Heart right ventricle (tissue), 16 donors: ENCODE measurements around the gene ERBB3. TPM values are rescaled to one million over a fixed set of nuclear protein-coding genes. Genes with fewer than 3 reads are reported as not detected.

Experiments used
- ATAC-seq, 8 donors: fragments of 200-7000 bp; cut with Tn5 transposase; one replicate each; pipeline ENCODE4 v1.9.1; 2020; ENCODE audit warnings: mild to moderate bottlenecking in 8 of 8, moderate library complexity in 8 of 8, moderate number of reproducible peaks in 1 of 8
- DNase-seq, 2 donors: peaks; one replicate each; pipeline ENCODE4 v3.0.0-alpha.2; 2020
- H3K27ac ChIP-seq, 10 donors: fragments of 200-600 bp; sonication (generic) in 2 of 10; one replicate each; pipeline versions ENCODE4 v1.5.0 to v1.8.0; 2020 to 2022; ENCODE audit warnings: mild to moderate bottlenecking in 3 of 10
- H3K27me3 ChIP-seq, 7 donors: fragments of 200-600 bp; one replicate each; pipeline ENCODE4 v1.8.0; 2021 to 2022; ENCODE audit warnings: mild to moderate bottlenecking in 2 of 7
- H3K36me3 ChIP-seq, 9 donors: fragments of 200-600 bp; sonication (generic) in 1 of 9; one replicate each; pipeline versions ENCODE4 v1.5.0 to v1.8.0; 2020 to 2022; ENCODE audit warnings: mild to moderate bottlenecking in 2 of 9
- H3K4me1 ChIP-seq, 9 donors: fragments of 200-600 bp; sonication (generic) in 1 of 9; one replicate each; pipeline versions ENCODE4 v1.5.0 to v1.8.0; 2020 to 2022; ENCODE audit warnings: mild to moderate bottlenecking in 4 of 9
- H3K4me3 ChIP-seq, 10 donors: fragments of 200-600 bp; sonication (generic) in 2 of 10; one replicate each; pipeline versions ENCODE4 v1.5.0 to v1.8.0; 2020 to 2022; ENCODE audit warnings: mild to moderate bottlenecking in 7 of 10, moderate library complexity in 2 of 10
- H3K9me3 ChIP-seq, 11 donors: fragments of 200-600 bp in 10 of 11; sonication (generic) in 2 of 11; one replicate each; pipeline versions ENCODE4 v1.5.0 to v1.8.0; 2013 to 2022; ENCODE audit warnings: mild to moderate bottlenecking in 2 of 11, control low read depth in 1 of 11, moderate library complexity in 1 of 11
- WGBS, 2 donors: extraction: QIAGEN DNeasy Blood & Tissue Kit; methylation state at CpG; one replicate each; pipeline ENCODE4 v1.1.7; 2013; ENCODE audit warnings: inconsistent platforms in 1 of 2; 5-methylcytosine and 5-hydroxymethylcytosine counted together
- intact Hi-C, 10 donors: fragments of 100-400 bp; cut with DNase I; formaldehyde crosslinking; loops; one replicate each; pipeline versions ENCODE4 v1.11.1 to v1.14.2; 2022
- polyA plus RNA-seq, 2 donors: library from polyadenylated mRNA; stranded (reverse); fragments of 200-250 nt; gene quantifications; one replicate each; pipeline ENCODE4 v1.2.3, GENCODE V29; 2013
- total RNA-seq, 10 donors: library from RNA; stranded (reverse); fragmentation: NEBNext Ultra II Directional in 3 of 10; extraction: Animal tissue kit (Norgen Biotek cat#: 25700) in 3 of 10; gene quantifications; one replicate each; pipeline versions ENCODE4 v1.2.1 to v1.2.4, GENCODE V29; 2021 to 2023
- TF ChIP-seq, protein P1 (sequence below), 9 donors: fragments of 200-600 bp; sonication (generic) in 2 of 9; IDR thresholded peaks; one replicate each; pipeline versions ENCODE4 v1.5.0 to v1.8.0; 2021 to 2022; ENCODE audit warnings: antibody characterized with exemption in 9 of 9, mild to moderate bottlenecking in 5 of 9, moderate library complexity in 1 of 9
- donor health status: Arrhythmogenic right ventricular cardiomyopathy.
- donor health status: ischemic (EF 13 %, LVEDD 7.1; RV severe dilation, severe dysfunction).
- donor health status: healthy with polysubstance abuse.
- donor health status: DM: no; HTN: yes; CAD: no.
- donor health status: DM: no; HTN: no; CAD: no.
- donor health status: ischemic (EF 25% LVEDD 6.9; RV normal size, moderate dysfunction).
- donor health status: ischemic (EF 25% LVEDD 5.7; RV mildly dilated, moderate dysfunction).
- donor health status: healthy.
- donor health status: DM: yes; HTN: yes; CAD: no.
- donor health status: Ischemic cardiomyopathy.
- donor health status: ischemic (EF 35%, LVEDD 5.7; RV mildly dilated, moderate dysfunction).
- donor health status: nonischemic (EF 11% LVEDD 7.7; RV severe dilation, severe dysfunction).
- donor health status: DM: yes; HTN: yes; CAD: no.
- donor health status: PGD.
- donor health status: ischemic (EF 29% LVEDD 5.4; RV normal size, mild dysfunction).
- donor health status: nonischemic (EF 23%, LVEDD 6.1; RV moderate dilation, normal function).

ERBB3 gene
- total and polyA plus RNA-seq, 12 donors = 0.80 to 7.8 (median 2.9) TPM

DNA sequence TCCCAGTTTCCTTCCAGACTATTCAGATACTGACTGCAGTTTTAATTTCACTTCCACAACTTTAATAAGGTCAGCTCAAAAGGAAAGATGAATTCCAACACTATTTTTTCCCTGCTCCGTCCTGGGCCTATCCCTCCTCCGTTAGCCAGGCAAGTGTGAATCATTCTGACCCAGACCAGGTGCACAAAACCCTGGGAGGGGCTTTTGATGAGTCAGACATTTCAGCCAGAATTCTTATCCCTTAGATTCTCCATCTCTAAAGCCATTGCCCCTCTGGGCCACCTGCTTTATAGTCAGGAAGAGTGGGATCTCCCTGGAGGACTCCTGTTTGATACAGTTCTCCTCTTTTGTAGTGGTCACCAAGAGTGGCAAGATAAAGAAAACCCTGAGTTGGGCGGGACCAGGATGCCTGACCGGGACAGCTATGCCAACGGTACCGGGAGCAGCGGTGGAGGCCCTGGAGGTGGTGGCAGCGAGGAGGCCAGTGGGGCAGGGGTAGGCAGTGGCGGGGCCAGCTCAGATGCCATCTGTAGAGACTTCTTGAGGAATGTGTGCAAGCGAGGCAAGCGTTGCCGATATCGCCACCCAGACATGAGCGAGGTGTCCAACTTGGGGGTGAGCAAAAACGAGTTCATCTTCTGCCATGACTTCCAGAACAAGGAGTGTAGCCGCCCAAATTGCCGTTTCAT is 40.3 kb downstream of the ERBB3 start:
- Histone ChIP-seq H3K4me1 (peaks cover 0 to 64% (median 46%) of the 10 kb centered on the region in 9 donors), H3K36me3 (peaks cover 0 to 39% (median 13%) of the 10 kb centered on the region in 9 donors), H3K9me3 (no peaks in the 10 kb centered on the region), H3K27ac (peak overlapping the region in 9 of 10 donors; percentile 46 to 95 (median 88)), H3K27me3 (no peaks in the 10 kb centered on the region), H3K4me3 (no peak overlapping the region)
- WGBS, 2 donors = 85 to 90% methylated on average over 17 of the region's 17 CpGs
- intact Hi-C loops = loop anchor here in 6 of 10 donors (2.0 to 10.0 kb wide), 6 partner anchors 37 to 514 kb away; partner anchors contain the start of genes SMARCC2 (in 2 of the 6), SPRYD4 (in 2 of the 6), BAZ2A (in 1 of the 6) and MYL6 (in 1 of the 6)
- no peak for ATAC-seq
- DNase-seq = no peak
- TF ChIP-seq, protein P1, sequence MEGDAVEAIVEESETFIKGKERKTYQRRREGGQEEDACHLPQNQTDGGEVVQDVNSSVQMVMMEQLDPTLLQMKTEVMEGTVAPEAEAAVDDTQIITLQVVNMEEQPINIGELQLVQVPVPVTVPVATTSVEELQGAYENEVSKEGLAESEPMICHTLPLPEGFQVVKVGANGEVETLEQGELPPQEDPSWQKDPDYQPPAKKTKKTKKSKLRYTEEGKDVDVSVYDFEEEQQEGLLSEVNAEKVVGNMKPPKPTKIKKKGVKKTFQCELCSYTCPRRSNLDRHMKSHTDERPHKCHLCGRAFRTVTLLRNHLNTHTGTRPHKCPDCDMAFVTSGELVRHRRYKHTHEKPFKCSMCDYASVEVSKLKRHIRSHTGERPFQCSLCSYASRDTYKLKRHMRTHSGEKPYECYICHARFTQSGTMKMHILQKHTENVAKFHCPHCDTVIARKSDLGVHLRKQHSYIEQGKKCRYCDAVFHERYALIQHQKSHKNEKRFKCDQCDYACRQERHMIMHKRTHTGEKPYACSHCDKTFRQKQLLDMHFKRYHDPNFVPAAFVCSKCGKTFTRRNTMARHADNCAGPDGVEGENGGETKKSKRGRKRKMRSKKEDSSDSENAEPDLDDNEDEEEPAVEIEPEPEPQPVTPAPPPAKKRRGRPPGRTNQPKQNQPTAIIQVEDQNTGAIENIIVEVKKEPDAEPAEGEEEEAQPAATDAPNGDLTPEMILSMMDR (IDR thresholded peaks at IDR 0.05) = no peak

DNA sequence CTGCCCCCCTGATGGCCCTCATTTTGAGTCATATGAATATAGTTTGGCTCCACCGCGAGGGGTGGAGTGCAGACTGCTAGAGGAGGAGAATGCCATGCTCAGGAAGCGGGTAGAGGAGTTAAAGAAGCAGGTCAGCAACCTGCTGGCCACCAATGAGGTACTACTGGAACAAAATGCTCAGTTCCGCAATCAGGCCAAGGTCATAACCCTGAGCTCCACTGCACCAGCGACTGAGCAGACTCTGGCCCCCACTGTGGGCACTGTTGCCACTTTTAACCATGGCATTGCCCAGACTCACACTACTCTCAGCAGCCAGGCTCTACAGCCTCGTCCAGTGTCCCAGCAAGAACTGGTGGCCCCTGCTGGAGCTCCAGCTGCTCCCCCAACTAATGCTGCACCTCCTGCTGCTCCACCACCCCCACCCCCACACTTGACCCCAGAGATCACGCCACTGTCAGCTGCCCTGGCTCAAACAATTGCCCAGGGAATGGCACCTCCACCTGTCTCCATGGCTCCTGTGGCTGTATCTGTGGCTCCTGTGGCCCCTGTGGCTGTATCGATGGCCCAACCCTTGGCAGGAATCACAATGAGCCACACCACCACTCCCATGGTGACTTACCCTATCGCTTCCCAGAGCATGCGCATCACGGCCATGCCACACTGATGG is 41.4 kb downstream of the ERBB3 start:
- H3K4me3 ChIP-seq = no peak overlapping the region
- ATAC-seq (no peak), DNase-seq (no peak)
- H3K9me3 ChIP-seq = no peaks in the 10 kb centered on the region
- TF ChIP-seq, protein P1 (IDR thresholded peaks at IDR 0.05) = no peak
- peaks cover 0 to 39% (median 13%) of the 10 kb centered on the region in 9 donors for H3K36me3 ChIP-seq
- H3K27ac ChIP-seq = peak overlapping the region in 4 of 10 donors; percentile 10 to 33 (median 17)
- intact Hi-C loops = loop anchor here in 6 of 10 donors (2.0 to 10.0 kb wide), 6 partner anchors 36 to 513 kb away; partner anchors contain the start of genes SMARCC2 (in 2 of the 6), SPRYD4 (in 2 of the 6), BAZ2A (in 1 of the 6) and MYL6 (in 1 of the 6)
- H3K4me1 ChIP-seq = peaks cover 0 to 68% (median 57%) of the 10 kb centered on the region in 9 donors
- 82 to 83% methylated on average over 11 of the region's 11 CpGs for WGBS, 2 donors
- H3K27me3 ChIP-seq = no peaks in the 10 kb centered on the region

DNA sequence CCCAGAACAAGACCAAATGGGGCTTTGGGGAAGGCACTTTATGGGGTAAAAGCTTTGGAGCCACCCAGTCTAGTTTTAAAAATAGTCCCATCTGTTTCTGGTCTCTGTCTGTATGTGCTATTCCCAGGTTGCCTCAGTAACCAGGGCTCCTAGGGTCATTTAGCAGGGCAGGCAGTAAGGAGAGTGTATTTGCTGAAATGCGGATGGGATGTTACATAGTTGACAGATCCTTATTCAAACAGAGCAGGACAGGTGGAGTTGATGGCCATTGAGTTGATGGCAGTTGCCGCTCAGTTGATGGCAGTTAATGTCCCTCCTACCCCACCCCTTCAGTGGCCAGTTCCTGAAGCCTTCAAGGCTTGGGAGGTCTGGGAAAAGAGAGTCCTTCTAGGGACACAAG is 42.7 kb downstream of the ERBB3 start:
- Histone ChIP-seq H3K36me3 (peaks cover 0 to 39% (median 13%) of the 10 kb centered on the region in 9 donors), H3K4me3 (no peak overlapping the region), H3K9me3 (no peaks in the 10 kb centered on the region), H3K27ac (peak overlapping the region in 6 of 10 donors; percentile 10 to 68 (median 22)), H3K4me1 (peaks cover 6 to 77% (median 64%) of the 10 kb centered on the region in 9 donors), H3K27me3 (no peaks in the 10 kb centered on the region)
- intact Hi-C loops = loop anchor here in 5 of 10 donors (5.0 to 10.0 kb wide), 4 partner anchors 35 to 512 kb away; partner anchors contain the start of genes SPRYD4 (in 2 of the 5), BAZ2A (in 1 of the 5), MYL6 (in 1 of the 5) and SMARCC2 (in 1 of the 5)
- 53 to 66% methylated on average over 2 of the region's 2 CpGs for WGBS, 2 donors
- DNase-seq = no peak
- ATAC-seq = no peak
- TF ChIP-seq, protein P1 (IDR thresholded peaks at IDR 0.05) = no peak

DNA sequence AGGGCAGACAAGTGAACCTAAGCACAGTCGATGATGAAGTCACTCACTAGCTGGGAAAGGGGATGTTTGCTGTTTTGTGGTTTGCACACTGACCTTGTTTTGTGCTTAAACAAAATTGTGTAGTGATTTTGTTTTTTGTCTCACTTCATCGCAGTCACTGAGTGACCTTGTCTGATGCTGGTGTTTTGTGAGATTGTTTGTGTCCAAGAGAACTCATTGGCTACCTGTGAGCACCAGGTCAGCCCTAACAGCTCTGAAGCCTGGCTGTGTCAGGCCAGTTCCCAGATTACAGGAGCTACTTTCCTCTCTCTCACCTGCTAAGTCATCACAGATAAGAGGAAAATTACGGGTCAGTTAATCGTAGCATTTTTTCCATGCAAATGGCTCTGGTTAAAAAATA is 44.2 kb downstream of the ERBB3 start:
- Histone ChIP-seq H3K27ac (no peak overlapping the region), H3K4me3 (no peak overlapping the region), H3K9me3 (no peaks in the 10 kb centered on the region), H3K27me3 (no peaks in the 10 kb centered on the region), H3K36me3 (peaks cover 0 to 39% (median 13%) of the 10 kb centered on the region in 9 donors), H3K4me1 (peaks cover 6 to 72% (median 58%) of the 10 kb centered on the region in 9 donors)
- ATAC-seq (no peak), DNase-seq (no peak)
- WGBS, 2 donors = 86 to 92% methylated on average over 4 of the region's 4 CpGs
- TF ChIP-seq, protein P1 (IDR thresholded peaks at IDR 0.05) = no peak
- intact Hi-C loops = loop anchor here in 5 of 10 donors (5.0 to 10.0 kb wide), 4 partner anchors 33 to 511 kb away; partner anchors contain the start of genes SPRYD4 (in 2 of the 5), BAZ2A (in 1 of the 5), MYL6 (in 1 of the 5) and SMARCC2 (in 1 of the 5)
